ENCODE results near the gene MLC1.

DNA sequence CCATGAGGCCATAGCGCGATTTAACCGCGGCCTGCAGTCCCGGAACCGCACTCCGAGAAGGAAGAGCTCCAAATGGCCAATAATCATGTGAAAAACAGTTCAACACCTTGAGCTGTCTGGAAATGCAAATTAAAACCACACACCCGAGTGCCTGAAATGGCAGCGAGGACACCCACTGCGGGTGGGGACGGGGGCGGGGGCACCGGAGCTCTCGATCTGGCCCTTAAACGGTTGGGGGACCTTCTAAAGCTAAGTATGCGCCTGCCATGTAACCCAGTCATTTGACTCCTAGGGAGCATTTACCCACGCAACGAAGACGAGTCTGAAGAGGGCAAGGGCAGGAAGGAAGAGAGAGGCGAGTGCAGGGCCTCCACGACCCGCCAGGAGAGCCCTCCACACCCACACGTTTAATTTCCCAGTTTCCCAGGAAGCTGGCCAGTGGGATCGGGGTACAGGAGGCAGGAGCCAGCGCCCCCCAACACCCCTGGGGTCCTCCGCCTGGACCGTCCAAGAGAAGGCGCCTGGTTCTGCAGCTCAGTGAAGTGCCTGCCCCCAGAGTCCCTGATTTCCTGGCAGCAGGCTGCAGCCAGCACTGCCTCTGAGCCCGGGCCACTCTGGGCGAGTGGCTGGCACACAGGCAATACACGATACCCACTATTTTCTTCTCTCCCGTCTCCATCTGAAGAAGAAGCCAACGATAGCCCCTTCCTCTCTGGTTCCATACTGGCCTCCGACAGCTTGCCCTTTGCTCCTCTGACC, 28.8 kb downstream of the MLC1 start:
- TF ChIP-seq, protein P1, sequence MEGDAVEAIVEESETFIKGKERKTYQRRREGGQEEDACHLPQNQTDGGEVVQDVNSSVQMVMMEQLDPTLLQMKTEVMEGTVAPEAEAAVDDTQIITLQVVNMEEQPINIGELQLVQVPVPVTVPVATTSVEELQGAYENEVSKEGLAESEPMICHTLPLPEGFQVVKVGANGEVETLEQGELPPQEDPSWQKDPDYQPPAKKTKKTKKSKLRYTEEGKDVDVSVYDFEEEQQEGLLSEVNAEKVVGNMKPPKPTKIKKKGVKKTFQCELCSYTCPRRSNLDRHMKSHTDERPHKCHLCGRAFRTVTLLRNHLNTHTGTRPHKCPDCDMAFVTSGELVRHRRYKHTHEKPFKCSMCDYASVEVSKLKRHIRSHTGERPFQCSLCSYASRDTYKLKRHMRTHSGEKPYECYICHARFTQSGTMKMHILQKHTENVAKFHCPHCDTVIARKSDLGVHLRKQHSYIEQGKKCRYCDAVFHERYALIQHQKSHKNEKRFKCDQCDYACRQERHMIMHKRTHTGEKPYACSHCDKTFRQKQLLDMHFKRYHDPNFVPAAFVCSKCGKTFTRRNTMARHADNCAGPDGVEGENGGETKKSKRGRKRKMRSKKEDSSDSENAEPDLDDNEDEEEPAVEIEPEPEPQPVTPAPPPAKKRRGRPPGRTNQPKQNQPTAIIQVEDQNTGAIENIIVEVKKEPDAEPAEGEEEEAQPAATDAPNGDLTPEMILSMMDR (IDR thresholded peaks at IDR 0.05) = no peak
- no peak for TF ChIP-seq REST (IDR thresholded peaks at IDR 0.05; ENCODE audit: insufficient read depth in 1 of 2, low read depth in 2 of 2, low read length in 1 of 2)
